GM18511 (cell line): ENCODE data around the gene UQCC3.
"Not testable (repeated sequence)": the region's sequence is repeated elsewhere in the genome, so short reads cannot be mapped to it uniquely, and the experiment has no call there.

Experiments used
- ATAC-seq: cut with Tn5 transposase; IDR thresholded peaks from one replicate; pipeline ENCODE4 v1.9.1; 2021; ENCODE audit warnings: mild to moderate bottlenecking, moderate library complexity; ENCODE audit not compliant: unreplicated experiment

Gene UQCC3, protein sequence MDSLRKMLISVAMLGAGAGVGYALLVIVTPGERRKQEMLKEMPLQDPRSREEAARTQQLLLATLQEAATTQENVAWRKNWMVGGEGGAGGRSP

DNA sequence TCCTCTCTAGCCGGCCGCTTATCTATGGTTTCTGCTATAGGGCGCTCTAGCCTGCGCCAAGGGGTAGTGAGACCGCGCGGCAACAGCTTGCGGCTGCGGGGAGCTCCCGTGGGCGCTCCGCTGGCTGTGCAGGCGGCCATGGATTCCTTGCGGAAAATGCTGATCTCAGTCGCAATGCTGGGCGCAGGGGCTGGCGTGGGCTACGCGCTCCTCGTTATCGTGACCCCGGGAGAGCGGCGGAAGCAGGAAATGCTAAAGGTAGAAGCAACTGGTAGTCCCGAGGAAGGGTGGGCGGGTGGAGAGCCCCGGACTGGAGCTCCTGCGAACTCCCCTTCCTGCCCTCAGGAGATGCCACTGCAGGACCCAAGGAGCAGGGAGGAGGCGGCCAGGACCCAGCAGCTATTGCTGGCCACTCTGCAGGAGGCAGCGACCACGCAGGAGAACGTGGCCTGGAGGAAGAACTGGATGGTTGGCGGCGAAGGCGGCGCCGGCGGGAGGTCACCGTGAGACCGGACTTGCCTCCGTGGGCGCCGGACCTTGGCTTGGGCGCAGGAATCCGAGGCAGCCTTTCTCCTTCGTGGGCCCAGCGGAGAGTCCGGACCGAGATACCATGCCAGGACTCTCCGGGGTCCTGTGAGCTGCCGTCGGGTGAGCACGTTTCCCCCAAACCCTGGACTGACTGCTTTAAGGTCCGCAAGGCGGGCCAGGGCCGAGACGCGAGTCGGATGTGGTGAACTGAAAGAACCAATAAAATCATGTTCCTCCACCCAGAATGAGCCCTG is at the start of gene UQCC3, which contains the start of gene LBHD1:
Gene UQCC3, plus strand, starts transcription at position 66 of the 782 bp plus-strand sequence. Its CDS starts 73 bp downstream, at position 139.
Gene LBHD1, minus strand, starts transcription at position 660 of the 782 bp plus-strand sequence. CDS start 2,236 bp downstream, outside the sequence.
- ATAC-seq: peak; percentile 68

GRCh38 chr11:62622476-62623089 is 48.9 kb upstream of the UQCC3 start:
- no peak for ATAC-seq

DNA sequence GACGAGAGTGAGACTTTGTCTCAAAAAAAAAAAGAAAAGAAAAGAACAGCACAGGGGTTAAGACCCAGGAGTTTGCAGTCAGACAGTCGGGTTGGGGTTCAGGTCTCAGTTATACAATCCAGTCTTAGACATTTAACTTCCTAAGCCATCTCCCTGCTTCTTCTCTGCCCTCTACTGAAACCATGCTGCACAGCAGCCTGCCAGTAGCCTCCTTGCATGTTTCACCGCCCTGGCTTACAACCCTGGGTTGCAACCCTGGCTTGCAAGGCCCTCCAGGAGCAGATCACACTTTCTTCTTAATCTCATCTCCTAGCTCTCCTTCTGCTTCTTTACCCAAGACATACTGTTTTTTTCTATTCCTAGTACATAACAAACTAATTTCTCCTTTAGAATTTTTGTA is 43.8 kb upstream of the UQCC3 start:
- no peak for ATAC-seq

DNA sequence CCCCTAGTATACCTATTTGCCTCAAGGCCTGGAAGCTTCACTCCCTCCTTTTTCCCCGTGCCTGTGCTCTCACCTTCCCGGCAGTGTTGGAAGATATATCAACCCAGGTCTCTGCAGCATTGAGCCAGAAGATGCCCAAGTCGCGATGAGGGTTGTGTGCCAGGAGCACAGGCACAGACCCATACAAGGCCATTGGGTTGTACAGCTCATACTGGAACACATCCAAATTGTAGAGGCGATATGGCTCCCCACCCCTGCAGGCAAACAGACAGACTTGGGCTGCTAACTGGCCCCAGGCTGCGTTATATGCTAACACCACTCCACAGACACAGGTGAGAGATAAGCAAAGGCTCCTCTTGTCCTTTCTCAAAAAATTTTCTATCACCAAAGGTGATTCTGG is 39.0 kb upstream of the UQCC3 start:
- ATAC-seq: no peak

DNA sequence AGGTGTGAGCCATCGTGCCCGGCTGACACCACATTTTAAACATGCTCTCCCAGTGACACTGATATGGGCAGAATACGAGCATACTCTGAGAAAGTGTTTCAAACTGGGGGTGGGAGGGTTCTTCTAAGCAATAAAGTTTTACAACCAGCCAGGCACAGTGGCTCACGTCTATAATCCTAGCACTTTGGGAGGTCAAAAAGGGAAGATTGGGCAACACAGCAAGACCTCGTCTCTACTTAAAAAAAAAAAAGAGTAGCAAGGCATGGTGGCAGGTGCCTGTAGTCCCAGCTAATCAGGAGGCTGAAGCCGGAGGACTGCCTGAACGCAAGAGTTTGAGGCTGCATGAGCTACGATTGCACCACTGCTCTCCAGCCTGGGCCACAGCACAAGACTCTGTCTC is 27.3 kb upstream of the UQCC3 start:
- ATAC-seq: no peak

- no peak for ATAC-seq
Measured at GRCh38 chr11:62645671-62645945, 25.9 kb upstream of the UQCC3 start.

- ATAC-seq: peak; percentile 95
Measured at GRCh38 chr11:62645946-62646824, 25.3 kb upstream of the UQCC3 start, which contains the start of gene GANAB. Gene GANAB (minus strand): TSS chr11:62646613. CDS start chr11:62646599, 14 bp downstream.

- ATAC-seq: peak; percentile 5
Measured at GRCh38 chr11:62646825-62647608, 24.5 kb upstream of the UQCC3 start.

GRCh38 chr11:62647609-62648005 is 23.9 kb upstream of the UQCC3 start:
- ATAC-seq: no peak

GRCh38 chr11:62648185-62648966 is 23.1 kb upstream of the UQCC3 start:
- ATAC-seq: no peak

DNA sequence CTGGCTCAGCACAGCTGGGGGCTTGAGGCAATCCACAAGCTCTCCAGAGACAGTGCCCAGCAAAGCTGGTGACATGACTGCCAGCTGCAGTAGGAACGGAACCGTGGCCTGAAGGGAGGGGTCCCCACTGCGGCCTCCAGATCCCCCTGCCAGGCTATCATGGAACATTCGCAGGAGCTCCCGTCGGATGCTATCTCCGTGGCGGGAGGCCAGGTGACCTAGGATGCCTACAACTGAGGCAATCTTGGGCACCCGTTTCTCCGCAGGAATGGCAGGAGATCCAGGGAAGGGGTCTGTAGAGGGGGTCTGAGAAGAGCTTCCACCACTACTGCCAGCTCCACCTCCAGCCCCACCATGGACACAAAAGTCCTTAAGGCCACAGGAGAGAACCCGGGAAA is 22.5 kb upstream of the UQCC3 start:
- ATAC-seq: no peak

DNA sequence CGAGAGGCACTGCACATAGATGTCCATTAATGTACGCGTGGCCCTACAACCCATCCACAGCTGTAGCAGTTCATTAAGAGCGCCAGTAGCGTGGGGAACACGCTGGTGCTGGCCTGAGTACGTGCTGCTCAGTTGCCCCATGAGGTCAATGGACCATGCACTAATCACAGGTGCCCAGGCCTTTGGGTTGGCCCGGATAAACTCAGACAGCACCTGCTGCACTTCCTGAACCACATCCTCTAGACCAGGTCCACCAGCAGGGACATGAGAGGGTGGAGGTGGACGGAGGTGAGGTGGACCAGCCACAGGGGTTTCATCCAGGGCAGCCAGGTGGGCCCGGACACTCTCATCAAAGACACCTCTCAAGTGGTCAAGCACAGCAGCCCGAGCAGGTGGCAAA is 22.0 kb upstream of the UQCC3 start:
- ATAC-seq: no peak

DNA sequence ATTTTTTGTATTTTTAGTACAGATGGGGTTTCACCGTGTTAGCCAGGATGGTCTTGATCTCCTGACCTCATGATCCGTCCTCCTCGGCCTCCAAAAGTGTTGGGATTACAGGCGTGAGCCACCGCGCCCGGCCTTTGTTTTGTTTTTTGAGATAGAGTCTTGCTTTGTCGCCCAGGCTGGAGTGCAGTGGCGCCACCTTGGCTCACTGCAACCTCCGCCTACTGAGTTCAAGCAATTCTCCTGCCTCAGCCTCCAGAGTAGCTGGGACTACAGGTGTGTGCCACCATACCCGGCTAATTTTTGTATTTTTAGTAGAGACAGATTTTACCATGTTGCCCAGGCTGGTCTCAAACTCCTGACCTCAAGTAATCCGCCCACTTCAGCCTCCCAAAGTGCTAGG is 21.2 kb upstream of the UQCC3 start:
- not testable (repeated sequence) for ATAC-seq

DNA sequence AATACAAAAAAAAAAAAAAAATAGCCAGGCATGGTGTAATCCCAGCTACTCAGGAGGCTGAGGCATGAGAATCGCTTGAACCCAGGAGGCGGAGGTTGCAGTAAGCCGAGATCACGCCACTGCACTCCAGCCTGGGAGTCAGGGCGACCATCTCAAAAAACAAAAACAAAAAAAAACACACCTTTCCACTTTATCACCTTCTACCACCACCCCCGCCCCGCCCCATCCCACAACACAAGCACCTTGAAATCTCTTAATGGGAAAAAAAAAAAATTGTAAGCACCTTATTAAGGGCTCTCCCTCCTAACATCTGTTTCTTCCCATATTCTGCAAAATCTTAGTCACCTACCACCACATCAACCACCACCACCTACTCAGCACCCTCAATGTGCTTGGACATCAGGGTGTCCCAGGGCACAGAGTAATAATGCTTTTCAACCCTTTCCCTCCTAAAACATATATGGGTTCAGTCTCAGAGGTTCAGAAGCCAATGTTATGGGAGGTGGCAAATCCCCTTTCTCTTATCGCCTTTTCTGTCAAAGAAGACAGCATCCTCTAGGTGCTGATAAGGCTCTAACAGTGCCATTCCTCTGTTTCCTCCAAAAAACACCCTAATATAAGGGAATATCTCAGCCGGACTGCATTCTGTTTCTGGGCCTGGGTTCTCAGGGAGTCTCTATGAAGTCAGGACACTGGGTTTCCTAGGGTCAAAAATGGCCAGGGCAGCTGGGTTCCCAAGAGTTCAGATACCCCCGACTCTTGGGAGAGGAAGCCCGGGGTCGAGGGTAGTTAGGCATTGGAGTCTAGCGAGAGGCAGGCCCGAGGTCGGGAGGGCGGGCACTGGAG is 19.1 kb upstream of the UQCC3 start:
- ATAC-seq: no peak

DNA sequence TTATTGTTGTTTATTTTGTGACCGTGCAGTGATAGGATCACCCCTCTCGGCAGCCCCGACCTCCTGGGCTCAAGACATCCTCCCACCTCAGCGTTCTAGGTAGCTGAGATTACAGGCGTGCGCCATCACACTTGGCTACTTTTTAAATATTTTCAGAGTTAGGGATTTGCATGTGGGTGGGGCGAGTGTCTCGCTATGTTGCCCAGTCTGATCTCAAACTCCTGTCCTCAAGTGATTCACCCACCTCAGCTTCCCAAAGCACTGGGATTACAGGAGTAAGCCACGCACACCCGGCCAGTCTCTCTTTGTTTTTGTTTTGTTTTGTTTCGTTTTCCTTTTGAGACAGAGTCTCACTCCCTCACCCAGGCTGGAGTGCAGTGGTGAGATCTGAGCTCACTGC is 17.2 kb upstream of the UQCC3 start:
- no peak for ATAC-seq

GRCh38 chr11:62656796-62657429 is 14.6 kb upstream of the UQCC3 start:
- no peak for ATAC-seq

GRCh38 chr11:62664405-62665074 is 6.9 kb upstream of the UQCC3 start:
- peak; percentile 40 for ATAC-seq

DNA sequence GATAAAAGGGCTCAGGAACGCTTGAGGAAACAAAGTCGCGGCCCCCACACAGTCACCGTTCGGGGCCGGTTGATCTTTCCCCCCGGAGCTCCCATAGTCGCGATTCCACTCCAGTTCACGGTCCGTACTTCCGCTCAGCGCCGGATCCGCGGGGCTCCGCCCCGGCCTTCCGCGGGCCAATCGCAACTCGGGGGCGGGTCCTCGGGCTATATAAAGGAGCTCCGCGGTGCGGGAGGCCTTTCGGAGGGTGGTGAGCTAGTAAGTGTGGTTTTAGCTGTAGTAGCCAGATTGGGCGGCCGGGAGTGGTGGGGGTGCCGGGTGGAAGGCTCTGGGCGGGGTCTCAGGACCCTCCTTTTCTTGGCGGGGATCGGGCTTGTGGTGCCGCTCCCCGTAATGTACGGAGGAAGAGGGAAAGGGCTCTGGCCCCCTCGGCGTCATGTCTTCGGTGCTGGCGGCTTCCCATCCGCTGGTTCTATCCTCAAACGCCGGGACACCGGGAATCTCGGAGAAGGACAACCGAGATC is 6.3 kb upstream of the UQCC3 start, which contains the start of the genes C11orf98 and CSKMT:
Gene C11orf98, minus strand, starts transcription at position 136 of the 524 bp plus-strand sequence. Its CDS starts 41 bp downstream, at position 95.
Gene CSKMT, plus strand, starts transcription at position 238 of the 524 bp plus-strand sequence. CDS start 568 bp downstream, outside the sequence.
- peak; percentile 90 for ATAC-seq
